GM19467 (cell line): ENCODE measurements around the gene HSFX4.
A peak's percentile ranks its signal among the peaks of the same experiment; 100 is the strongest.
"Not testable (repeated sequence)": the region's sequence is repeated elsewhere in the genome, so short reads cannot be mapped to it uniquely, and the experiment has no call there.

Source experiments
- ATAC-seq: cut with Tn5 transposase; IDR thresholded peaks from one replicate; pipeline ENCODE4 v1.9.1; 2021; ENCODE audit warnings: mild to moderate bottlenecking, moderate library complexity; ENCODE audit not compliant: unreplicated experiment

HSFX4 gene

GRCh38 chrX:149937328-149937727, 8.0 kb downstream of the HSFX4 start:
- not testable (repeated sequence) for ATAC-seq

GRCh38 chrX:149937871-149938426, 8.6 kb downstream of the HSFX4 start:
- no peak for ATAC-seq

GRCh38 chrX:149938427-149938880, 9.1 kb downstream of the HSFX4 start, which contains the start of gene EOLA2:
TSS of gene EOLA2 (minus strand) at chrX:149938491. CDS start at chrX:149933874, 4,617 bp downstream.
- peak; percentile 73 for ATAC-seq

GRCh38 chrX:149938881-149939654, 9.7 kb downstream of the HSFX4 start:
- peak; percentile 1 for ATAC-seq

GRCh38 chrX:149939655-149939904, 10.2 kb downstream of the HSFX4 start:
- peak; percentile 7 for ATAC-seq

GRCh38 chrX:149939905-149940673, 10.7 kb downstream of the HSFX4 start:
- peak; percentile 38 for ATAC-seq

- ATAC-seq = not testable (repeated sequence)
These were observed 11.3 kb downstream of the HSFX4 start for GRCh38 chrX:149940674-149941024.

GRCh38 chrX:149945087-149945670, 15.8 kb downstream of the HSFX4 start:
- not testable (repeated sequence) for ATAC-seq

GRCh38 chrX:149945820-149946219, 16.4 kb downstream of the HSFX4 start:
- not testable (repeated sequence) for ATAC-seq

- not testable (repeated sequence) for ATAC-seq
These were observed 17.6 kb downstream of the HSFX4 start for GRCh38 chrX:149946932-149947331.

- no peak for ATAC-seq
These were observed 18.6 kb downstream of the HSFX4 start for GRCh38 chrX:149948016-149948415.

- no peak for ATAC-seq
These were observed 20.5 kb downstream of the HSFX4 start for GRCh38 chrX:149949743-149950436.

GRCh38 chrX:149950681-149951080, 21.3 kb downstream of the HSFX4 start:
- no peak for ATAC-seq

- ATAC-seq = no peak
These were observed 32.2 kb downstream of the HSFX4 start for GRCh38 chrX:149961572-149961971.

GRCh38 chrX:149962010-149962409, 32.6 kb downstream of the HSFX4 start:
- no peak for ATAC-seq

- peak; percentile 72 for ATAC-seq
These were observed 33.7 kb downstream of the HSFX4 start for GRCh38 chrX:149962859-149963757.

- ATAC-seq = no peak
These were observed 49.8 kb downstream of the HSFX4 start for GRCh38 chrX:149979126-149979644.
